Gastrocnemius medialis (tissue), 4 donors: ENCODE data around the gene CYBB.

ENCODE experiments used
- CTCF ChIP-seq, 5 experiments: fragments of 450-650 bp in 3 of 5; fragments of 200-600 bp in 2 of 5; sonication (generic) in 2 of 5; IDR thresholded peaks in 4 of 5; conservative IDR thresholded peaks in 1 of 5; 1 replicate in 4 of 5; 2 replicates in 1 of 5; pipeline ENCODE4 v1.5.1; 2016 to 2019; ENCODE audit warnings: antibody characterized with exemption in 5 of 5, mild to moderate bottlenecking in 3 of 5, moderate library complexity in 3 of 5
- POLR2A ChIP-seq, 2 donors: fragments of 450-650 bp; IDR thresholded peaks; one replicate each; pipeline ENCODE4 v1.6.1; 2017; ENCODE audit warnings: antibody characterized with exemption in 2 of 2, mild to moderate bottlenecking in 2 of 2, moderate library complexity in 2 of 2

GRCh38 chrX:37776283-37776986 lies 3.4 kb upstream of the CYBB start:
- TF ChIP-seq CTCF (IDR thresholded peaks at IDR 0.05 in 4 of 5, conservative IDR thresholded peaks at IDR 0.05 in 1 of 5) = no peak
- TF ChIP-seq POLR2A (IDR thresholded peaks at IDR 0.05) = no peak
